ENCODE data around the gene PAQR6. TPM values are rescaled to one million over a fixed set of nuclear protein-coding genes. Genes with fewer than 3 reads are reported as not detected.
A peak's percentile ranks its signal among the peaks of the same experiment; 100 is the strongest.

Gene PAQR6
- total RNA-seq, 2 experiments from 2014 or later = 3.9 to 4.0 TPM

DNA sequence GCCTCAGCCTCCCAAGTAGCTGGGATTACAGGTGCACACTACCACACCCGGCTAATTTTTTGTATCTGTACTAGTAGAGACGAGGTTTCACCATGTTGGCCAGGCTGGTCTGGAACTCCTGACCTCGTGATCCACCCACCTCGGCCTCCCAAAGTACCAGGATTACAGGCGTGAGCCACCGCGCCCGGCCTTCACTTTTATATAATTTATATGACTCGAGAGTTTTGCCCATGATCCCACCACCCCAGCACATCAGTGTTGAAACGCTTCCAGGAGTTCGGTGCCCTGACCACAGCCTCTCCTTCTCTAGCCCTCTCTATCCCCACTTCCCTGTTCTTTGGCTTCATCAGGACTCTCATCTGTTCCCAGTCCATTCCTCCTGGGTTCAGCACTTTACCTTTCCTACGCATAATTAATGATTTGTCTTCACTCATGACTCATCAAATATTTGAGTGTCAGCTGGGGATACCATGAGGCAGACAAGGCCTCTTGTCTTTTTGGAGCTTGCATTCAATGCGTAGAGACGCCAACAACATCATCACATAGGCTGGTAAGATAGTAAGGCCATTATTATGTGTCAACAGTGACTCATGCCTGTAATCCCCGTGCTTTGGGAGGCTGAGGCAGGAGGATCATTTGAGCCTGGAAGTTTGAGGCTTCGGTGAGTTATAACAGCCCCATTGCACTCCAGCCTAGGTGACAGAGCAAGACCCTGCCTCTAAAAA, 33.7 kb downstream of the PAQR6 start:
- H3K27me3 Mint-ChIP-seq = no peaks in the 10 kb centered on the region
- H3K9me3 Mint-ChIP-seq = peaks cover 1% of the 10 kb centered on the region
- peaks cover 43% of the 10 kb centered on the region for H3K4me1 Mint-ChIP-seq (ENCODE audit: low read depth)
- intact Hi-C loops (cut with micrococcal nuclease) = loop anchor here (1.0 to 5.0 kb wide), 2 partner anchors 21 to 288 kb away; partner anchors contain the start of gene MEF2D
- DNase-seq = peak; percentile 74
- peaks cover 52% of the 10 kb centered on the region for H3K36me3 Mint-ChIP-seq
- peak overlapping the region; percentile 96 for H3K27ac Mint-ChIP-seq
- H3K4me3 Mint-ChIP-seq = peak overlapping the region; percentile 76
- ChIA-PET POLR2A (interaction anchor here (0.6 to 5.2 kb wide), 12 partner anchors 10 to 303 kb away, joined by 3 to 85 read pairs (median 14); partner anchors contain the start of genes LMNA, SEMA4A and SLC25A44), CTCF (interaction anchor here (1.2 to 5.4 kb wide), 4 partner anchors 11 to 117 kb away, joined by 7 to 78 read pairs (median 8); no protein-coding TSS in a partner anchor)

- Mint-ChIP-seq H3K27ac (peak overlapping the region; percentile 96), H3K36me3 (peaks cover 56% of the 10 kb centered on the region), H3K9me3 (no peaks in the 10 kb centered on the region), H3K4me1 (ENCODE audit: low read depth) (peaks cover 41% of the 10 kb centered on the region), H3K27me3 (no peaks in the 10 kb centered on the region), H3K4me3 (peak overlapping the region; percentile 76)
- CTCF ChIA-PET = interaction anchor here (0.7 to 5.4 kb wide), 8 partner anchors 12 to 147 kb away, joined by 3 to 78 read pairs (median 8); partner anchors contain the start of gene SLC25A44
- DNase-seq = no peak
- intact Hi-C loops (cut with micrococcal nuclease) = loop anchor here (1.0 to 5.0 kb wide), 4 partner anchors 10 to 289 kb away; partner anchors contain the start of genes MEF2D and SMG5
- POLR2A ChIA-PET = interaction anchor here (0.6 to 5.2 kb wide), 12 partner anchors 11 to 183 kb away, joined by 3 to 85 read pairs (median 14); partner anchors contain the start of genes LMNA, SEMA4A, SLC25A44 and SMG5
These were observed 34.3 kb downstream of the PAQR6 start for GRCh38 chr1:156213644-156213966.

DNA sequence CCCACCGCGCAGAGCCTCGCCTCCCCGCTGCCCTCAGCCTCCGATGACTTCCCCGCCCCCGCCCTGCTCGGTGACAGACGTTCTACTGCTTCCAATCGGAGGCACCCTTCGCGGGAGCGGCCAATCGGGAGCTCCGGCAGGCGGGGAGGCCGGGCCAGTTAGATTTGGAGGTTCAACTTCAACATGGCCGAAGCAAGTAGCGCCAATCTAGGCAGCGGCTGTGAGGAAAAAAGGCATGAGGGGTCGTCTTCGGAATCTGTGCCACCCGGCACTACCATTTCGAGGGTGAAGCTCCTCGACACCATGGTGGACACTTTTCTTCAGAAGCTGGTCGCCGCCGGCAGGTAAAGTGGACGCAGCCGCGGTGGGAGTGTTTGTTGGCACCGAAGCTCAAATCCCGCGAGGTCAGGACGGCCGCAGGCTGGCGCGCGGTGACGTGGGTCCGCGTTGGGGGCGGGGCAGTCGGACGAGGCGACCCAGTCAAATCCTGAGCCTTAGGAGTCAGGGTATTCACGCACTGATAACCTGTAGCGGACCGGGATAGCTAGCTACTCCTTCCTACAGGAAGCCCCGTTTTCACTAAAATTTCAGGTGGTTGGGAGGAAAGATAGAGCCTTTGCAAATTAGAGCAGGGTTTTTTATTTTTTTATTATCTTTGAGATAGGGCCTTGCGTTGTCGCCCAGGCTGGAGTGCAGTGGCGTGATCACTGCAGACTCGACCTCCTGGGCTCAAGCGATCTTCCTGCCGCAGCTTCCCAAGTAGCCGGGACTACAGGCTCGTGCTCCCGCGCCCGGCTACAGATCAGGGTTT, 34.8 kb downstream of the PAQR6 start, which contains the start of gene PMF1:
Gene PMF1, plus strand, starts transcription at position 175 of the 811 bp plus-strand sequence. Its CDS starts 9 bp downstream, at position 184.
- peak within 1 kb of the TSS; percentile 76 for H3K4me3 Mint-ChIP-seq

DNA sequence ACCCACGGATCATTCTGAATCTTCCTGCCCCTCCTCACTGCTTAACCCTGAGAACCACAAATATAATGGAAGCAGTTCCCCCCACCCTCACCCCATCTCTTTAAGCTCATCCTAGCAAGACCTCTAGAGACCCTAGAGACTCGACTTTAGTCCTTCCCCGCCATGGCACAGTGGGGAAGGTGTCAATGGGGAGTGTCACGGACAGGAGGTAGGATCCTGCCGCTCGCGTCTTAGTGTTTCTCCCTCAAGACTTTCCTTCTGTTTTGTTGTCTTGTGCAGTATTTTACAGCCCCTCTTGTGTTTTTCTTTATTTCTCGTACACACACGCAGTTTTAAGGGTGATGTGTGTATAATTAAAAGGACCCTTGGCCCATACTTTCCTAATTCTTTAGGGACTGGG, 35.7 kb downstream of the PAQR6 start:
- ChIA-PET CTCF (interaction anchor here (0.6 to 5.4 kb wide), 10 partner anchors 10 to 1039 kb away, joined by 3 to 78 read pairs (median 4); partner anchors contain the start of genes KRTCAP2 and SLC25A44), POLR2A (interaction anchor here (0.8 to 5.2 kb wide), 12 partner anchors 12 to 289 kb away, joined by 3 to 85 read pairs (median 14); partner anchors contain the start of genes SLC25A44 and SMG5)
- peaks cover 60% of the 10 kb centered on the region for H3K36me3 Mint-ChIP-seq
- intact Hi-C loops (cut with micrococcal nuclease) = loop anchor here (2.0 to 5.0 kb wide), 2 partner anchors 71 to 290 kb away; partner anchors contain the start of genes MEF2D and SMG5
- H3K4me1 Mint-ChIP-seq (ENCODE audit: low read depth) = peaks cover 33% of the 10 kb centered on the region
- no peak for DNase-seq
- H3K4me3 Mint-ChIP-seq = peak overlapping the region; percentile 76
- peak overlapping the region; percentile 96 for H3K27ac Mint-ChIP-seq
- no peaks in the 10 kb centered on the region for H3K9me3 Mint-ChIP-seq
- H3K27me3 Mint-ChIP-seq = no peaks in the 10 kb centered on the region

More for the DNA sequence above, 34.8 kb downstream of the PAQR6 start, which contains the start of gene PMF1:
- peak; percentile 98 for DNase-seq
- intact Hi-C loops (cut with micrococcal nuclease) = loop anchor here (1.0 to 5.0 kb wide), 4 partner anchors 10 to 289 kb away; partner anchors contain the start of genes MEF2D and SMG5
- Mint-ChIP-seq H3K27me3 (no peaks in the 10 kb centered on the region), H3K9me3 (no peaks in the 10 kb centered on the region), H3K4me1 (ENCODE audit: low read depth) (peaks cover 40% of the 10 kb centered on the region), H3K27ac (peak within 1 kb of the TSS; percentile 96), H3K36me3 (peaks cover 56% of the 10 kb centered on the region)
- ChIA-PET CTCF (interaction anchor here (0.6 to 5.4 kb wide), 14 partner anchors 9 to 1040 kb away, joined by 3 to 78 read pairs (median 4); partner anchors contain the start of genes KRTCAP2 and SLC25A44), POLR2A (interaction anchor here (0.6 to 5.2 kb wide), 17 partner anchors 11 to 288 kb away, joined by 3 to 85 read pairs (median 7); partner anchors contain the start of genes LMNA, SEMA4A, SLC25A44 and SMG5)

- Mint-ChIP-seq H3K4me1 (ENCODE audit: low read depth) (peaks cover 28% of the 10 kb centered on the region), H3K27me3 (no peaks in the 10 kb centered on the region), H3K9me3 (no peaks in the 10 kb centered on the region), H3K27ac (peak overlapping the region; percentile 96), H3K36me3 (peaks cover 63% of the 10 kb centered on the region), H3K4me3 (no peak overlapping the region)
- intact Hi-C loops (cut with micrococcal nuclease) = loop anchor here (5.0 kb wide), 1 partner anchor 291 kb away; the partner anchor contains the start of gene MEF2D
- ChIA-PET CTCF (interaction anchor here (1.5 to 5.4 kb wide), 2 partner anchors 14 to 70 kb away, joined by 3 to 78 read pairs; no protein-coding TSS in a partner anchor), POLR2A (interaction anchor here (0.6 to 5.2 kb wide), 4 partner anchors 10 to 15 kb away, joined by 3 to 85 read pairs (median 4); no protein-coding TSS in a partner anchor)
- DNase-seq = no peak
These were observed 36.6 kb downstream of the PAQR6 start for GRCh38 chr1:156211243-156211642.

DNA sequence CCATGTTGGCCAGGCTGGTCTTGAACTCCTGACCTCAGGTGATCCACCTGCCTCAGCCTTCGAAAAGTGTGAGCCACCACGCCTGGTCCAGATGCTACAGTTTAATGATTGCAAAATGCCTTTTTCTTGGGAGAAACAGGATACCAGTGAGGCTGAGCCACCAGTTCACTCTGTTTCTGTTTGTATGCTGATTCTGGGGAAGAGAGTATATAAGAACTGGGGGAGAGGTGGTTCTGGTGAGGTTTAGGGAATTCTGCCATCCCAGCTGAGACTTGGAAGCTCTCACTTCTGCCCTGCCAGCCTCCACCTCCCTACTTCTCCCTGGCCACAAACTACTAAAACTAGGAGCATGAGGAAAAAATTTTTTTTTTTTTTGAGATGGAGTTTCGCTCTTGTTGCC, 43.2 kb downstream of the PAQR6 start:
- peaks cover 44% of the 10 kb centered on the region for H3K36me3 Mint-ChIP-seq

DNA sequence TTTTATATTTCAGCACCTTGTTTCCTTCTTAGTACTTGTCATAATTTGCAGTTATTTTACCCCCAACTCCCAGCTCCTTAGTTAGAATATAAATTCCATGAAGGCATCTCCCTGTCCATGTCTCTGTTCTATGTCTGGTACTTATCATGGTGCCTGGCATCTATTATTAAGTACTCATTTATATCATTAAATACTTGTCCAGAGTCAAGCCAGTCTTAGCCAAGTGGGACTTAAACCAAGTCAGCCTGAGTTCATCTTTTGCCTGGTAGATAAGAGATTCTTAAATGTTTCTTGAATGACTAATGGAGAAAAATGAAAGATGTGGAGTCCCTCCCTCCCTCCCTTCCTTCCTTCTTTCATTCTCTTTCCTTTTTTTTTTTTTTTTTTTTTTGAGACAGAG, 44.5 kb downstream of the PAQR6 start:
- ChIA-PET POLR2A (interaction anchor here (1.1 kb wide), 1 partner anchor 20 kb away, joined by 3 read pairs; no protein-coding TSS in a partner anchor), CTCF (interaction anchor here (1.0 to 1.4 kb wide), 3 partner anchors 22 to 62 kb away, joined by 3 to 4 read pairs (median 3); no protein-coding TSS in a partner anchor)
- H3K27me3 Mint-ChIP-seq = no peaks in the 10 kb centered on the region
- H3K4me1 Mint-ChIP-seq (ENCODE audit: low read depth) = peaks cover 33% of the 10 kb centered on the region
- no peak for DNase-seq
- H3K36me3 Mint-ChIP-seq = peaks cover 44% of the 10 kb centered on the region
- H3K4me3 Mint-ChIP-seq = no peak overlapping the region
- no peak overlapping the region for H3K27ac Mint-ChIP-seq
- no peaks in the 10 kb centered on the region for H3K9me3 Mint-ChIP-seq
- intact Hi-C loops (cut with micrococcal nuclease) = no loop called here

More for the DNA sequence above, 43.2 kb downstream of the PAQR6 start:
- Mint-ChIP-seq H3K9me3 (no peaks in the 10 kb centered on the region), H3K4me3 (no peak overlapping the region), H3K27me3 (no peaks in the 10 kb centered on the region), H3K27ac (peak overlapping the region; percentile 35), H3K4me1 (ENCODE audit: low read depth) (peaks cover 22% of the 10 kb centered on the region)
- ChIA-PET POLR2A (no interaction called here), CTCF (no interaction called here)
- DNase-seq = no peak
- intact Hi-C loops (cut with micrococcal nuclease) = no loop called here

- H3K27ac Mint-ChIP-seq = no peak overlapping the region
- intact Hi-C loops (cut with micrococcal nuclease) = no loop called here
- no peaks in the 10 kb centered on the region for H3K9me3 Mint-ChIP-seq
- DNase-seq = peak; percentile 49
- H3K4me1 Mint-ChIP-seq (ENCODE audit: low read depth) = peaks cover 58% of the 10 kb centered on the region
- no peaks in the 10 kb centered on the region for H3K27me3 Mint-ChIP-seq
- peaks cover 56% of the 10 kb centered on the region for H3K36me3 Mint-ChIP-seq
- H3K4me3 Mint-ChIP-seq = no peak overlapping the region
- ChIA-PET CTCF (interaction anchor here (1.5 to 6.2 kb wide), 4 partner anchors 13 to 71 kb away, joined by 3 to 56 read pairs (median 10); partner anchors contain the start of gene PMF1), POLR2A (interaction anchor here (2.4 to 6.5 kb wide), 3 partner anchors 10 to 18 kb away, joined by 6 to 62 read pairs (median 27); partner anchors contain the start of gene PMF1)
These were observed 47.8 kb downstream of the PAQR6 start for GRCh38 chr1:156200044-156200443.

DNA sequence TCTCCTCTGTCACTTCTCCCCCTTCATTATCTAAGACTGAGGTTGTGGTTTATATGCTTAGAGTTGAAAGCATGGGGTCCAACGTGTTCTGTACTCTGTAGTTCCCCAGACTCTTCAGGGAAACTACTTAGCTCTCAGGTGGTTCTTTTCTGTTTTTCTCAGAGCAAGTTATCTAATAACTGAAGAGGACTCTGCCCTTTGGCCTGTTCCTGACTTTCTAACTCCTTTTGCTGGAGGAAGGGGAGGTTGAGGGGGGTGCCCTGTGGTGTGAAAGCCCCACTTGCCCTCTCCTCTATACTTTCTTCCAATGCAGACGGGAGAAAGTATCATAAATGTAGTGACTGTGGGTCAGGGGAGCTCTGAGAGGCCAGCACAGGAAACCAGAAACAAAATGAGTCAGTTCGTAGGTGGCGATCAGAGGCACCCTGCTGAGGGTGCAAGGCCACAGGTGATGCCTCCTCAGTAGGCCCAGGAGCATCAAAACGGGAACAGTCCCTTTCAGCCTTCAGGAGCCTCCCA, 49.0 kb downstream of the PAQR6 start:
- H3K4me3 Mint-ChIP-seq = no peak overlapping the region
- DNase-seq = peak; percentile 73
- peaks cover 61% of the 10 kb centered on the region for H3K36me3 Mint-ChIP-seq
- no peak overlapping the region for H3K27ac Mint-ChIP-seq
- CTCF ChIA-PET = interaction anchor here (0.6 to 6.2 kb wide), 9 partner anchors 14 to 108 kb away, joined by 3 to 56 read pairs (median 6); partner anchors contain the start of gene PMF1
- peaks cover 64% of the 10 kb centered on the region for H3K4me1 Mint-ChIP-seq (ENCODE audit: low read depth)
- H3K9me3 Mint-ChIP-seq = no peaks in the 10 kb centered on the region
- intact Hi-C loops (cut with micrococcal nuclease) = loop anchor here (1.0 to 2.0 kb wide), 3 partner anchors 14 to 38 kb away; partner anchors contain the start of gene PMF1
- POLR2A ChIA-PET = interaction anchor here (0.6 to 6.5 kb wide), 7 partner anchors 12 to 102 kb away, joined by 3 to 62 read pairs (median 5); partner anchors contain the start of gene PMF1
- H3K27me3 Mint-ChIP-seq = no peaks in the 10 kb centered on the region

DNA sequence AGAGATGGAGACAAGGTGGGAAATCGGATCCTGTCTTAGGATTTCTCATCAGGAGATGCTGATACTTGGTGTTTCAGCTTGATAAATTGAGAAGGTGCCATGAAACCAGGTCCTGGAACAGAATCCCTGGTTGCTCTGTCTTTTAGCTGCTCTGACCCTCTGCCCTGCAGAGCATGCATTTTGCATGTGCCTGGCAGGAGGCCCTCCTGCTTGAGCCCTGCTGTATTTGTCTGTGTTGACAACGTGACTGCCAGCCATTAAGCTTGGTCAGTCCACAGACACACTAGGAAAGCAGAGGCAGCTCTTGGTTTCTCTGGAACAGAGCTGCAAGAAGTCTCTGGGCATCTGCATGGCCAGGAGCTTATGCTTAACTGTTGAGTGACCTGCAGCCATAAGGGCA, 51.4 kb downstream of the PAQR6 start:
- CTCF ChIA-PET = interaction anchor here (1.4 to 6.2 kb wide), 2 partner anchors 28 to 49 kb away, joined by 3 to 56 read pairs; no protein-coding TSS in a partner anchor
- Mint-ChIP-seq H3K4me3 (peak overlapping the region; percentile 100), H3K9me3 (no peaks in the 10 kb centered on the region), H3K27me3 (no peaks in the 10 kb centered on the region), H3K4me1 (ENCODE audit: low read depth) (peaks cover 81% of the 10 kb centered on the region), H3K27ac (peak overlapping the region; percentile 46), H3K36me3 (peaks cover 62% of the 10 kb centered on the region)
- intact Hi-C loops (cut with micrococcal nuclease) = no loop called here
- no peak for DNase-seq
- POLR2A ChIA-PET = interaction anchor here (1.0 to 6.5 kb wide), 2 partner anchors 14 to 18 kb away, joined by 3 to 62 read pairs; partner anchors contain the start of gene PMF1

All from activated CD4-positive, alpha-beta memory T cell treated with anti-CD3 and anti-CD28 coated beads for 36 hours (primary cell).